Loucy (cell line): ENCODE data around the gene KLC1.
A peak's percentile ranks its signal among the peaks of the same experiment; 100 is the strongest.

Source experiments
- H2AFZ ChIP-seq: fragments of 200-600 bp; sonication (generic); 2 replicates; pipeline ENCODE4 v1.6.0; 2016; ENCODE audit warnings: antibody characterized with exemption, mild to moderate bottlenecking, low read length, moderate library complexity
- H3F3A ChIP-seq: fragments of 200-600 bp; 2 replicates; pipeline ENCODE4 v1.6.0; 2016; ENCODE audit warnings: antibody characterized with exemption, low read depth, mild to moderate bottlenecking
- H3K27me3 ChIP-seq: fragments of 200-600 bp; sonication (generic); 2 replicates; pipeline ENCODE4 v1.6.1; 2014; ENCODE audit warnings: low read length, mild to moderate bottlenecking; ENCODE audit not compliant: insufficient read depth, poor library complexity, severe bottlenecking
- H3K36me3 ChIP-seq: fragments of 200-600 bp; sonication (generic); 2 replicates; pipeline ENCODE4 v1.6.1; 2016; ENCODE audit warnings: low read length; ENCODE audit not compliant: insufficient read depth
- H3K4me1 ChIP-seq: fragments of 200-600 bp; sonication (generic); 2 replicates; pipeline ENCODE4 v1.5.1; 2014; ENCODE audit warnings: low read length, mild to moderate bottlenecking; ENCODE audit not compliant: insufficient read depth, poor library complexity, severe bottlenecking
- H3K4me2 ChIP-seq: fragments of 200-600 bp; sonication (generic); 2 replicates; pipeline ENCODE4 v1.6.0; 2014; ENCODE audit warnings: antibody characterized with exemption, low read length, low read depth, mild to moderate bottlenecking; ENCODE audit not compliant: poor library complexity, severe bottlenecking
- H3K4me3 ChIP-seq: fragments of 200-600 bp; sonication (generic); 2 replicates; pipeline ENCODE4 v1.5.1; 2014; ENCODE audit warnings: low read length, mild to moderate bottlenecking, mixed read lengths; ENCODE audit not compliant: poor library complexity, severe bottlenecking
- H3K79me2 ChIP-seq: fragments of 200-600 bp; sonication (generic); 2 replicates; pipeline ENCODE4 v1.6.1; 2014; ENCODE audit warnings: low read length; ENCODE audit not compliant: insufficient read depth
- H3K9ac ChIP-seq: fragments of 200-600 bp; sonication (generic); 2 replicates; pipeline ENCODE4 v1.6.0; 2014; ENCODE audit warnings: mild to moderate bottlenecking, low read depth, low read length, moderate library complexity; ENCODE audit not compliant: poor library complexity, severe bottlenecking
- H3K9me2 ChIP-seq: fragments of 200-600 bp; sonication (generic); replicated peaks from 2 replicates; pipeline ENCODE4 v1.6.1; 2016; ENCODE audit warnings: low read depth, low read length, mixed read lengths
- H3K9me3 ChIP-seq: fragments of 200-600 bp; sonication (generic); 2 replicates; pipeline ENCODE4 v1.6.1; 2014; ENCODE audit warnings: mild to moderate bottlenecking, antibody characterized with exemption, low read length, low read depth; ENCODE audit not compliant: insufficient read depth
- H4K20me1 ChIP-seq: fragments of 200-600 bp; sonication (generic); 2 replicates; pipeline ENCODE4 v1.6.0; 2014; ENCODE audit warnings: antibody characterized with exemption, low read length, mild to moderate bottlenecking; ENCODE audit not compliant: insufficient read depth, poor library complexity, severe bottlenecking
- CTCF ChIP-seq: fragments of 200-600 bp; sonication (generic); conservative IDR thresholded peaks from 2 replicates; pipeline ENCODE4 v1.5.1; 2014; ENCODE audit warnings: mild to moderate bottlenecking, antibody characterized with exemption, low read length
- EZH2phosphoT487 ChIP-seq: fragments of 200-600 bp; IDR thresholded peaks from 2 replicates; pipeline ENCODE4 v1.6.1; 2018; ENCODE audit warnings: antibody characterized with exemption, mild to moderate bottlenecking, moderate library complexity, borderline replicate concordance

Gene KLC1

GRCh38 chr14:103711516-103712431, 82.8 kb downstream of the KLC1 start:
- no peaks in the 10 kb centered on the region for H3K9me3 ChIP-seq
- H3K79me2 ChIP-seq = peaks cover 31% of the 10 kb centered on the region
- TF ChIP-seq EZH2phosphoT487 (no peak), CTCF (no peak)
- H3K9me2 ChIP-seq = no peaks in the 10 kb centered on the region
- H3K9ac ChIP-seq = no peak overlapping the region
- no peak overlapping the region for H3K4me3 ChIP-seq
- peaks cover 9% of the 10 kb centered on the region for H4K20me1 ChIP-seq
- peaks cover 20% of the 10 kb centered on the region; the same call in 1 of the 2 replicates for H3K36me3 ChIP-seq
- no peak overlapping the region for H2AFZ ChIP-seq
- no peaks in the 10 kb centered on the region for H3F3A ChIP-seq
- no peaks in the 10 kb centered on the region for H3K27me3 ChIP-seq
- H3K4me1 ChIP-seq = peaks cover 12% of the 10 kb centered on the region
- peak overlapping the region; percentile 15 for H3K4me2 ChIP-seq

DNA sequence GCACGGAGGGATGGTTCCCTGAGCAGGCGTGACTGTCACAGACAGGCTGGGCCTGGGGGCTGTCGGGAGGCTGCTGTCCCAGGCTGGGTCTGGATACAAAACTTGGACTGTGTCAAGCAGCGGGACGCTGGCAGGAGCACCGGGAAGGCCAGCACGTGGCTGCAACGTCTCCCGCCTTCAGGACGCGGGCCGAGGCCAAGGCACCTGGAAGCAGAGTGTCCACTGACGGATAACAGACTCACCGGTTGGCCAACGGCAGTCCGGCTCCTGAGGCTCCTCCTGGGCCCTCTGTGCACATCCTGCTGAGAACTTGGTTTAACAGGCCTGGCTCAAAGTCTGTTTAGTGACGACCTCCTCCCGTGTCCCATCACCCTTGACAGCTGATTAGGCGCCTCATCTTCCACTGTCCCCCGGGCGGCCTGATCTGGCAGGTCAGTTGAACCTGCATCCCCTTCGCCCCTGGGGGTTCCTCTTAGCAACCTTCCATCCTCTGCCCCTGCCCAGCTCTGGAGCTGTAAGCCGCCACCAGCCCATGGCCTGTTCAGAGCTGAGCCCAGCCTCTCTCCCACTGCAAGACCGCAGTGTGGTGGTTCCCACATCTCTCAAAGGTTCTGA, 83.7 kb downstream of the KLC1 start:
- Histone ChIP-seq H3K4me3 (no peak overlapping the region), H4K20me1 (peaks cover 9% of the 10 kb centered on the region), H3K9me2 (no peaks in the 10 kb centered on the region), H3K27me3 (no peaks in the 10 kb centered on the region), H3K79me2 (peaks cover 35% of the 10 kb centered on the region), H3K36me3 (peaks cover 11% of the 10 kb centered on the region; the same call in 1 of the 2 replicates), H3K9ac (peak overlapping the region; percentile 78), H3K9me3 (no peaks in the 10 kb centered on the region), H3K4me2 (peak overlapping the region; percentile 94), H3F3A (no peaks in the 10 kb centered on the region), H3K4me1 (peaks cover 12% of the 10 kb centered on the region), H2AFZ (no peak overlapping the region)
- no peak for TF ChIP-seq CTCF

- Histone ChIP-seq H4K20me1 (peaks cover 9% of the 10 kb centered on the region), H3K9ac (peak overlapping the region; percentile 78), H3K4me2 (peak overlapping the region; percentile 94), H3K27me3 (no peaks in the 10 kb centered on the region), H3K9me2 (no peaks in the 10 kb centered on the region), H3K36me3 (peaks cover 4% of the 10 kb centered on the region; the same call in 1 of the 2 replicates), H3K9me3 (no peaks in the 10 kb centered on the region), H2AFZ (no peak overlapping the region), H3K4me3 (peak overlapping the region; percentile 78), H3K4me1 (peaks cover 12% of the 10 kb centered on the region), H3K79me2 (peaks cover 35% of the 10 kb centered on the region), H3F3A (no peaks in the 10 kb centered on the region)
- no peak for TF ChIP-seq EZH2phosphoT487
- TF ChIP-seq CTCF = no peak
Observed at GRCh38 chr14:103713304-103714062, 84.5 kb downstream of the KLC1 start.
